Fibroblast of peridontal ligament (primary cell): ENCODE data around the gene BSDC1.

ENCODE experiments used
- DNase-seq: peaks from one replicate; pipeline ENCODE4 v3.0.0-alpha.2; 2010; ENCODE audit errors: extremely low read depth

Gene BSDC1

GRCh38 chr1:32336963-32337675 lies 57.1 kb downstream of the BSDC1 start:
- no peak for DNase-seq

GRCh38 chr1:32336591-32336932 lies 57.7 kb downstream of the BSDC1 start:
- DNase-seq, result no peak

GRCh38 chr1:32335790-32336590 lies 58.3 kb downstream of the BSDC1 start, which contains the start of gene MARCKSL1:
MARCKSL1 (minus strand) TSS chr1:32336233; CDS start chr1:32336033, 200 bp downstream.
- peak; percentile 43 for DNase-seq

- DNase-seq, result no peak
Observed at GRCh38 chr1:32335535-32335789, 58.8 kb downstream of the BSDC1 start.

GRCh38 chr1:32334864-32335534 lies 59.2 kb downstream of the BSDC1 start:
- DNase-seq, result no peak

GRCh38 chr1:32334274-32334861 lies 59.9 kb downstream of the BSDC1 start:
- no peak for DNase-seq

GRCh38 chr1:32333251-32333963 lies 60.8 kb downstream of the BSDC1 start:
- DNase-seq, result no peak

- no peak for DNase-seq
Observed at GRCh38 chr1:32332290-32333079, 61.8 kb downstream of the BSDC1 start.

GRCh38 chr1:32331549-32331948 lies 62.7 kb downstream of the BSDC1 start:
- DNase-seq, result no peak

- DNase-seq, result no peak
Observed at GRCh38 chr1:32330558-32331151, 63.6 kb downstream of the BSDC1 start.

GRCh38 chr1:32329931-32330466 lies 64.2 kb downstream of the BSDC1 start:
- no peak for DNase-seq

- DNase-seq, result no peak
Observed at GRCh38 chr1:32327204-32327603, 67.0 kb downstream of the BSDC1 start.

- DNase-seq, result no peak
Observed at GRCh38 chr1:32321712-32322291, 72.4 kb downstream of the BSDC1 start.

GRCh38 chr1:32318127-32318869 lies 75.9 kb downstream of the BSDC1 start:
- no peak for DNase-seq

GRCh38 chr1:32316903-32317277 lies 77.4 kb downstream of the BSDC1 start:
- no peak for DNase-seq
